Activated CD8-positive, alpha-beta T cell treated with anti-CD3 and anti-CD28 coated beads for 36 hours (primary cell): Measurements from ENCODE around the gene BRINP2. TPM values are rescaled to one million over a fixed set of nuclear protein-coding genes. Genes with fewer than 3 reads are reported as not detected.

ENCODE experiments used
- ATAC-seq: fragments of 200-7000 bp; cut with Tn5 transposase; one replicate; pipeline ENCODE4 v1.10.0; 2021; ENCODE audit warnings: mild to moderate bottlenecking, moderate library complexity
- CTCF ChIA-PET: fragments of 350-600 bp; sonication (Branson Sonifier 250); formaldehyde crosslinking; loops from one replicate; lab custom pipeline; 2021; ENCODE audit warnings: antibody characterized with exemption; lab: Charles Lee
- POLR2A ChIA-PET: fragments of 350-600 bp; sonication (Branson Sonifier 250); formaldehyde crosslinking; loops from one replicate; lab custom pipeline; 2021; ENCODE audit warnings: antibody characterized with exemption; lab: Charles Lee
- DNase-seq: peaks from one replicate; pipeline ENCODE4 v3.0.0-alpha.2; 2020
- H3K27ac Mint-ChIP-seq: one replicate; pipeline ENCODE4 v1.8.0; 2021; ENCODE audit warnings: mild to moderate bottlenecking, mixed read lengths
- H3K27me3 Mint-ChIP-seq: one replicate; pipeline ENCODE4 v1.8.0; 2021; ENCODE audit warnings: mixed read lengths
- H3K36me3 Mint-ChIP-seq: one replicate; pipeline ENCODE4 v1.8.0; 2021; ENCODE audit warnings: low read depth, mixed read lengths
- H3K4me1 Mint-ChIP-seq: one replicate; pipeline ENCODE4 v1.8.0; 2021; ENCODE audit warnings: low read depth, mixed read lengths
- H3K4me3 Mint-ChIP-seq: one replicate; pipeline ENCODE4 v1.8.0; 2021; ENCODE audit warnings: mild to moderate bottlenecking, moderate library complexity, mixed read lengths
- H3K9me3 Mint-ChIP-seq: one replicate; pipeline ENCODE4 v1.8.0; 2021; ENCODE audit warnings: mixed read lengths
- intact Hi-C: fragments of 100-400 bp; cut with micrococcal nuclease; formaldehyde crosslinking; loops from one replicate; pipeline ENCODE4 v1.10.0; 2022
- total RNA-seq, 2 experiments: library from RNA; stranded (reverse); gene quantifications; one replicate each; pipeline ENCODE4 v1.2.3, GENCODE V29; 2021
- TF ChIP-seq, protein P1 (sequence below): fragments of 200-600 bp; IDR thresholded peaks from one replicate; pipeline ENCODE4 v1.8.0; 2022; ENCODE audit warnings: antibody characterized with exemption, mild to moderate bottlenecking

Gene BRINP2
- total RNA-seq, 2 experiments from 2014 or later, result not detected

DNA sequence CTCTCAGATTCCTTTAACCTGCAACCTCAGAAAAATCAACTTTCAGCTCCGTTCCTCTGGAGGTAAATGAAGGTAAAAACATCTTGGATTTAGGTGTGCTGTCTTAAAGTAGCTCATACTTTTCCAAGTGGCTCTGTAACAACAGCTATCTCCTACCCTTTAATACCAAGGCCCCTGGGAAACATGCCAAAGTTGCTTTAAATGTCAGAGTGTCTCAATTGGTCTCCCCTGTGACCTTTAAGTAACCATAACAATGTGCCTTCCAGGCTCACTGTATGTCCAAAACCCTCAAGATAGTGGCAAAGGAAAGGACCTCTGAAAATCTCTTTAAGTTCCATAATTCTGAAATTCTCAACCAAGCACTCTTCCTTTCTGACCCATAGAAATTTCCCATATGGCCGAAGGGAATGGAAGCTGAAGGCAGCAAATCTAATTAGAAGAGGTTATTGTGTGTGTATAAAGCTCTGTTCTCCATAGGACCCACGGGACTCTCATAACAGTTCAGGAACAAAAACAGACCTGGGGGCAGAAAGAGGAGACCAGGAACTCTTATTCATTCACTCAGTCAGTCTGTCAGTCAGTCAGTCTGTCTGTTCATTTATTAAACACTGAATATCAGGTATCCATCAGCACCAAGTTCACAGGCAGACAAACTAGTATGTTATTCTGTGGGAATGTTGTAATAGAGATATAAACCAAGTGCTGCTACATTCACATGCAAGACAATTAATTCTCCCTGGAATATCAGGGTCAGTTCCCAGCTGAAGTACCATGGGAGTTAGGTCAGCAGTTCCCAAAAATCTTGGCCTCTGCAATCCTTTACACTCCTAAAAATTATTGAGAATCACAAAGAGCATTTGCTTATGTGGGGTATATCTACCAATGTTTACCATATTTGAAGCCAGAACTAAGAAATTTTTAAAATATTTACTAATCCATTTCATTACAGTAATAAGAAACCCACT lies 25.4 kb upstream of the BRINP2 start:
- TF ChIP-seq, protein P1, sequence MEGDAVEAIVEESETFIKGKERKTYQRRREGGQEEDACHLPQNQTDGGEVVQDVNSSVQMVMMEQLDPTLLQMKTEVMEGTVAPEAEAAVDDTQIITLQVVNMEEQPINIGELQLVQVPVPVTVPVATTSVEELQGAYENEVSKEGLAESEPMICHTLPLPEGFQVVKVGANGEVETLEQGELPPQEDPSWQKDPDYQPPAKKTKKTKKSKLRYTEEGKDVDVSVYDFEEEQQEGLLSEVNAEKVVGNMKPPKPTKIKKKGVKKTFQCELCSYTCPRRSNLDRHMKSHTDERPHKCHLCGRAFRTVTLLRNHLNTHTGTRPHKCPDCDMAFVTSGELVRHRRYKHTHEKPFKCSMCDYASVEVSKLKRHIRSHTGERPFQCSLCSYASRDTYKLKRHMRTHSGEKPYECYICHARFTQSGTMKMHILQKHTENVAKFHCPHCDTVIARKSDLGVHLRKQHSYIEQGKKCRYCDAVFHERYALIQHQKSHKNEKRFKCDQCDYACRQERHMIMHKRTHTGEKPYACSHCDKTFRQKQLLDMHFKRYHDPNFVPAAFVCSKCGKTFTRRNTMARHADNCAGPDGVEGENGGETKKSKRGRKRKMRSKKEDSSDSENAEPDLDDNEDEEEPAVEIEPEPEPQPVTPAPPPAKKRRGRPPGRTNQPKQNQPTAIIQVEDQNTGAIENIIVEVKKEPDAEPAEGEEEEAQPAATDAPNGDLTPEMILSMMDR, result no peak
- Mint-ChIP-seq H3K27me3 (no peaks in the 10 kb centered on the region), H3K27ac (no peak overlapping the region), H3K4me3 (no peak overlapping the region), H3K36me3 (no peaks in the 10 kb centered on the region), H3K4me1 (no peaks in the 10 kb centered on the region), H3K9me3 (no peaks in the 10 kb centered on the region)
- ATAC-seq (no peak), DNase-seq (no peak)
- ChIA-PET CTCF (no interaction called here), POLR2A (no interaction called here)
- intact Hi-C loops, result no loop called here

DNA sequence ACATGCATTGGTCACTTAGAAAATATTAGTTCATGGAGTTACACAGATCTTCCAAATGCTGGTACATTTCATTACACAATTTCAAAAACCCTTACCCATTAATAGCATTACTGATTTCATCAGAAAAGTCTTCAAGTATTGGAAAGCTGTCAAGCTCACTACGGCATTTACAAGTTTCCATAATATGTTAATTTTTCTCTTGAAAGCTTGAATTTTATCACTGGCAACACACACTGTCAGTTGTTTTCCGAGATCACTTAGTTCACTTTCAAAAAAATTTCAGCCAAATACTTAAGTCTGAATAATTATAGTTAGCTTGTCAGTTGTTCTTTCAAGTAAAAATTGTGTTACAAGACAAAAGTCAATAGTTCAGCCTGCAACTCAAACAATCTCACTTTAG lies 24.3 kb upstream of the BRINP2 start:
- Mint-ChIP-seq H3K9me3 (peaks cover 2% of the 10 kb centered on the region), H3K27ac (no peak overlapping the region), H3K4me1 (no peaks in the 10 kb centered on the region), H3K4me3 (no peak overlapping the region), H3K27me3 (no peaks in the 10 kb centered on the region), H3K36me3 (no peaks in the 10 kb centered on the region)
- ChIA-PET POLR2A (no interaction called here), CTCF (no interaction called here)
- TF ChIP-seq, protein P1, result no peak
- no peak for DNase-seq
- no peak for ATAC-seq
- intact Hi-C loops, result no loop called here

DNA sequence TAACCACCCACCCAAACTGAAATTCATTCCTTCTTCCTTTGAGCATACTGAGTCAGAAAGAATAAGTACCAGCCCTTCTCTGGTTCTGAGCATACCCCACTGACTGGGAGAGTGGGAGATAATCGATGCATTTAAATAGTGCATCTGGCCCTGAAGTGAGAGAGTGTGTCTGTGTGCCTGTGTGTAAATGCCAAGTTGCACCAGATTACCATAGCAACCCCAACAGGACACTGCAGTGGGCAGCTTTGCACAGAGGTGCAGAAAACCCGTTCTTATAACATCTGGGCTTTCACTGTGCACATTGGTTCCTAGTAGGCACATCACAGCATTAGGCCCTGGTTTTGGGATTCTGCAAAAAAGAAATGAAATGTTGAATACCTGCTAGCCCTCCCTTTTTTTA lies 8.5 kb upstream of the BRINP2 start:
- intact Hi-C loops, result no loop called here
- ATAC-seq, result no peak
- no peaks in the 10 kb centered on the region for H3K9me3 Mint-ChIP-seq
- no peak overlapping the region for H3K27ac Mint-ChIP-seq
- H3K4me3 Mint-ChIP-seq, result no peak overlapping the region
- ChIA-PET POLR2A (no interaction called here), CTCF (no interaction called here)
- TF ChIP-seq, protein P1, result no peak
- H3K36me3 Mint-ChIP-seq, result no peaks in the 10 kb centered on the region
- DNase-seq, result no peak
- no peaks in the 10 kb centered on the region for H3K4me1 Mint-ChIP-seq
- peaks cover 28% of the 10 kb centered on the region for H3K27me3 Mint-ChIP-seq

DNA sequence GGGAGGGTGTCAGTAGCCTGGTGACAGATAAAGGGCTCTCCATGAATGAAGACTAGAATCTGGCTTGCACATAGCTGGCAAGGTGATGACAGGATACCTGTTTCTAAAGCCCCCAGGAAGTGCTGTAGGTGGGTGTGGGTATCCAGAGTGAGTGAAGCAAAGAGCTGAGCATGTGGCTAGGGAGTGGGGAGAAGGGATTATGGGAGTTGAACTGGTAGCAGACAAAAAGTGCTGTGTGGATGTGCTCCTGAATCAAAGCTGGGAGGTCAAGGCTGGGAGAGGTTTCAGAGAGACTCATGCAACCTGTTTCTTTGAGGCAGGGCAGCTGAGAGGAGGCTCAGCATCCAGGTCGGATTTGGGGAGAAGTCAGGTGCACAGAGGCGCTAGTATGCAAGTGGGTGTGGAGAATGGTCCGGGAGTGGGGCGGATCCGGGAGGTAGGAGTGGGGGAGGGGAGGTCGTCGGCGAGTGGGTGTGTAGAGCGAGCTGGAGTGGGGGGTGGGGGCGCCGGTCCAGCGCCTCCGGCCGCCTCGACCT lies 6.8 kb upstream of the BRINP2 start:
- Mint-ChIP-seq H3K4me1 (no peaks in the 10 kb centered on the region), H3K36me3 (no peaks in the 10 kb centered on the region), H3K4me3 (no peak overlapping the region), H3K27ac (no peak overlapping the region), H3K27me3 (peaks cover 28% of the 10 kb centered on the region), H3K9me3 (no peaks in the 10 kb centered on the region)
- POLR2A ChIA-PET, result interaction anchor here (0.5 kb wide), 1 partner anchor 324 kb away, joined by 4 read pairs; no protein-coding TSS in a partner anchor
- intact Hi-C loops, result no loop called here
- ATAC-seq (no peak), DNase-seq (no peak)
- CTCF ChIA-PET, result no interaction called here
- TF ChIP-seq, protein P1, result no peak
